Measurements from ENCODE around the gene PLCL1.

- TF ChIP-seq CTCF (IDR thresholded peaks at IDR 0.05) (no peak), POLR2AphosphoS5 (IDR thresholded peaks at IDR 0.05) (no peak), POLR2A (IDR thresholded peaks at IDR 0.05) (no peak), EP300 (IDR thresholded peaks at IDR 0.05) (no peak)
Observed at GRCh38 chr2:197760293-197760657, 44.1 kb upstream of the PLCL1 start.
